Bronchus fibroblast of lung (primary cell): ENCODE data around the gene HCFC1R1. TPM values are rescaled to one million over a fixed set of nuclear protein-coding genes. Genes with fewer than 3 reads are reported as not detected.

Source experiments
- total RNA-seq: library from RNA; depleted of rRNA; stranded (reverse); fragments of >200 nt; gene quantifications from 2 replicates; pipeline ENCODE4 v1.2.3, GENCODE V29; 2015

HCFC1R1 gene
- total RNA-seq = 59.5 and 72.5 TPM in 2 replicates

GRCh38 chr16:3023669-3024478, at the start of gene HCFC1R1, which contains the start of gene THOC6:
TSS of gene HCFC1R1 (minus strand) at chr16:3023942. CDS start at chr16:3023941, 1 bp downstream.
TSS of gene THOC6 (plus strand) at chr16:3024035. CDS start at chr16:3024327, 292 bp downstream.

DNA sequence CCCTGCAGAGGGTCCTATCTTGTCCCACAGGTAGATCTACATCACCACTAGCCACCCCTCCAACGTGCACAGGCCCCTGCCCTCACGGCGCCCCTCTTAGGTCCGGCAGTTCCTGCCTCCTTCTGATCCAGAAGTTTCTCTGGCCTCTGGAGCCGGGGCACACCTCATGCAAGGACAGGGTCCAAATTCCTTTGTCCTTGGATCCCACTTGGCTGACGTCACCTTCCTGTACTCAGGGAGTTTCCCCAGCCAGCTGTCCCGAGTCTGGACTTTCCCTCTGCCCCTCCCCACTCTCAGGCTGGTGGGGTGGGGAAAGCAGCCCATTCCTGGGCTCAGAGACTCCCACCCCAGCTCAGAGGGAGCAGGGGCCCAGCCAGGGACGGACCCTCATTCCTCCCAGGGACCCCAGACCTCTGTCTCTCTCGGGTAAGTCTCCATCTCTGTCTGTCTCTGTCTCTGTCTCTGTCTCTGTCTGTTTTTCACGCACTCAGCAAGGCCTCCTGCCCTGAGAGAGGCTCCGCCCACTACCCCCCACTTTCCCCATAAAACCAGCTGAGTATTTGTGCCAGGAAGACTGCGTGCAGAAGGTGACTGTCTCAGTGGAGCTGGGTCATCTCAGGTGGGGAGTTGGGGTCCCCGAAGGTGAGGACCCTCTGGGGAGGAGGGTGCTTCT, 41.5 kb upstream of the HCFC1R1 start, which contains the start of gene IL32:
Gene IL32 (plus strand): TSS at position 572 of the 673 bp plus-strand sequence. CDS start 172 bp downstream, outside the sequence.

DNA sequence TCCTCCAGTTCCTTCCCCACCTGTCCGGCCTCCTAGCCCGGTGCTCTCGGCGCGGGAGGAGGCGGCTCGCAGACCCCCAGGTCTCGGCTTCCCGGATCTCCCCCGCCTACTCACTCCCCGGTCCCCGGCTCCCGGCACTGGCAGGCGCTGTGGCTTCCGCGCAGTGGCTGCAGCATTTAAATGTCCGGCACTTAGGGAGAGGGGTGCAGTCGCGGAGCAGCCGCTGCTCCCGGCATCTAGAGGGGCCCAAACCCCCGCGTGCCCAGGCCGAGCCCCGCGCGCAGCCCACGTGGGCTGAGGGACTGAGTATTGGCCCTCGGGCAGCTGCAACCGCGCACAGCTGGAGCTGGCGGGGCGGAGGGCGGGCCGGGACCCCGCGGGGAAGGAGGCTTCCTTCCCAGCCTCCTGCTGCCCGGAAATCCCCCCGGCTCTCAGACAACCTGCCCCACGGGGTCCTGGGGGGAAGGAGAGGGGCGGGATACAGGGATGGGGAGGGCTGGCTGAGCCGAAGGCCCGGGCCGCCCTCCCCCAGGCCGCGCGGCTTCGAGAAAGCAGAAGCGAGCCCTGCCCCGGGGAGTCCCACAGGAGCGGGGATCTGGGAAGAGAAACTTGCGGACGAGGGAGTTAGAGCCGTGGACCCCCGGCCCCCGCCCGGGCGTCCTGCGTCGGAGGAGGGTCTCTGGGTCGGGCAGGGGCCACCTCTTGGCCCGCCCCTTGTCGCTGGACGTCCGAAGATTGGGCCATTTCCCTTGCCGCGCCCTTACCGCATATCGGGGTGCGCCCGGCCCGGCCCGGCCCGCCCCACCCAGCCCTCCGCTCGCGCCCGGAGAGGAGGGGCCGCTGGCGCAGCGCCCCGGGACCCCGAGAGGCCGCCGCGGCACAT, 22.3 kb upstream of the HCFC1R1 start, which contains the start of gene MMP25:
Gene MMP25 (plus strand): TSS at position 804 of the 883 bp plus-strand sequence. CDS start 357 bp downstream, outside the sequence.

GRCh38 chr16:3036726-3037315, 13.1 kb upstream of the HCFC1R1 start, which contains the start of gene BICDL2:
TSS of gene BICDL2 (minus strand) at chr16:3036944. CDS start at chr16:3035496, 1,448 bp downstream.

DNA sequence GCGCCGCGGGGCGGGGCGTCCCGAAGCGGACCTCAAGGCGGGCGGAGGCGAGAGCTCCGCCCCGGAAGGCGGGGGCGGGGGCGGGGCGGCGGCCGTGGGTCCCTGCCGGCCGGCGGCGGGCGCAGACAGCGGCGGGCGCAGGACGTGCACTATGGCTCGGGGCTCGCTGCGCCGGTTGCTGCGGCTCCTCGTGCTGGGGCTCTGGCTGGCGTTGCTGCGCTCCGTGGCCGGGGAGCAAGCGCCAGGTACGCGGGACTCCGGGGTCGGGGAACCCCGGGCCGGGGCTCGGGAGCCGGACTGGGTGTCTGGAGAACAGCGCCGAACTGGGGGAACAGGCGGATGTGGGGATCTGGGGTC, 3.5 kb downstream of the HCFC1R1 start, which contains the start of gene TNFRSF12A:
Gene TNFRSF12A (plus strand): TSS at position 122 of the 357 bp plus-strand sequence. CDS start 30 bp downstream, at position 152.

DNA sequence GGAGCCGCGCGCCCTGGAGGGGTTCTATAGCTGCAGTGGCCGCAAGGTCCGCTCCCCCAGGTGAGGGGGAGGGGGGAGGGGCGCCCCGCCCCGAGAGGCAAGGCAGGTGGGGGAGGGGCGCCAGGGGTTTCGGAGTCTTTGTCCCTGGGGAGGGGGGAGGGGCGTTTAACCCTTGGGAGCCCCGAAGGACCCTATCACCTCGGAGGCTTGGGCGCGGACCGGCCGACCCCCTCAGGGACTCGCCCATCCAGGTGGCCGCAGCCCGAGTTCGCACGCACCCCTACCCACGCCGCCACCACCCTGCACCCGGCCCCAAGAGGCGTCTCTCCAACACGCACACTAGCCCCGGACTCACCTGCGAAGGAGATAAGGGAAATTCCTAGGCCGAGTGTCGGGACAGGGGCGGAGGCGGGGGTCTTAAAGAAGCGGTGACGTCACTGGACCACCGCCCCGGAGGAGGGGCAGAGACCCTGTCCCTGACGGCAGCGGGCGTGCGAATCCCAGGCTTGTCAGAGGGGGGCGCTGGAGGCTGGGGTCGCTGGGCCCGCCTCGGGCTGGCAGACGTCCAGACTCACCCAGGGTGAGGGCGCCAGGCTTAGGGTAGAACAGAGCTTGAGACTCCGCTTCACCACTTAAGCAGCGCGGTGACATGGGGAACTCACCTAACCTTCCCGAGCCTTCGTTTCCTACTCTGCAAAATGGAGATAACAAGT, 5.8 kb downstream of the HCFC1R1 start, which contains the start of gene CLDN6:
Gene CLDN6 (minus strand): TSS at position 390 of the 713 bp plus-strand sequence. CDS start 2,162 bp downstream, outside the sequence.

DNA sequence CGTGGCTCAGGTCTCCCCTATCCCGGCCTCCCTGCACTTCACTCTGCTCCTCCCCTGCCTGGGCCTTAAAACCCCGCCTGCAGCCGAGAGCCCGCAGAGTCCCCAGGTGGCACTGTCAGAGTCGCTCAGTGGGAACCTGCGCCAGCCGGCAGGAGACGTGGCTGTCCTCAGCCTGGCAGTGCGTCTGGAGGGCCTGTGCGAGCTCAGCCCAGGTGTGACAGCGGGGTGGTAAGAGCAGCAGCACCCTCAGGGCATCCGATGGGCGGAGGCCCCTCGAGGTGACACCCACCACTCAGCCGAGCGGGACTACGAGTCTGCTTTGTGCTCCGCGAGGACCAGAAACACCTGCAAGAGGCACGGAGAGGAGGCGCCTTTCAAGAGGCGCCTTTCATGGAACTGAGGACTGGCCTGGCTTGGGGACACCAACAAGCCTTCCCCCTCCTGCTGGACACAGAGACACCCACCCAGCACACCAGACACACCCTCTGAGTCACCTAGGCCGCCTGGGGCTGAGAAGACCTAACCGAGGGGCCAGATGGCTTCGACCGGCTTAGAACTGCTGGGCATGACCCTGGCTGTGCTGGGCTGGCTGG, 10.8 kb downstream of the HCFC1R1 start, which contains the start of gene CLDN9:
Gene CLDN9 (plus strand): TSS at position 96 of the 593 bp plus-strand sequence. CDS start 440 bp downstream, at position 536.

GRCh38 chr16:2980227-2981176, 43.2 kb downstream of the HCFC1R1 start, which contains the start of gene PKMYT1:
TSS of gene PKMYT1 (minus strand) at chr16:2980446. CDS start at chr16:2979657, 789 bp downstream.

Other genes with a start within 250 kb of the HCFC1R1 start
- gene ELOB, start 246.7 kb downstream of the HCFC1R1 start, total RNA-seq = 333 and 369 TPM in 2 replicates
- gene PRSS33, start 236.4 kb downstream of the HCFC1R1 start, total RNA-seq = not detected in 2 replicates
- not detected in 2 replicates for gene PRSS41, start 225.5 kb downstream of the HCFC1R1 start, total RNA-seq
- gene PRSS21, start 206.7 kb downstream of the HCFC1R1 start, total RNA-seq = not detected in 2 replicates
- 0.45 and 1.0 TPM in 2 replicates for gene ZG16B, start 193.6 kb downstream of the HCFC1R1 start, total RNA-seq
- not detected in 2 replicates for gene PRSS22, start 165.8 kb downstream of the HCFC1R1 start, total RNA-seq
- 72.8 and 91.0 TPM in 2 replicates for gene FLYWCH2, start 140.7 kb downstream of the HCFC1R1 start, total RNA-seq
- 34.6 and 35.1 TPM in 2 replicates for gene FLYWCH1, start 112.0 kb downstream of the HCFC1R1 start, total RNA-seq
- 0.15 TPM in 1 of 2 replicates, not detected in the other for gene KREMEN2, start 59.7 kb downstream of the HCFC1R1 start, total RNA-seq
- 19.6 and 24.9 TPM in 2 replicates for gene PAQR4, start 54.6 kb downstream of the HCFC1R1 start, total RNA-seq
- gene PKMYT1, start 43.5 kb downstream of the HCFC1R1 start, total RNA-seq = 47.6 and 51.1 TPM in 2 replicates
- not detected in 2 replicates for gene CLDN9, start 11.0 kb downstream of the HCFC1R1 start, total RNA-seq
- 0.15 and 0.17 TPM in 2 replicates for gene CLDN6, start 5.8 kb downstream of the HCFC1R1 start, total RNA-seq
- gene TNFRSF12A, start 3.6 kb downstream of the HCFC1R1 start, total RNA-seq = 376 and 378 TPM in 2 replicates
- gene THOC6, start 93 bp upstream of the HCFC1R1 start, total RNA-seq = 39.4 and 46.1 TPM in 2 replicates
- gene BICDL2, start 13.0 kb upstream of the HCFC1R1 start, total RNA-seq = not detected in 2 replicates
- under 0.01 TPM in 2 replicates for gene MMP25, start 22.6 kb upstream of the HCFC1R1 start, total RNA-seq
- 24.1 and 25.2 TPM in 2 replicates for gene IL32, start 41.7 kb upstream of the HCFC1R1 start, total RNA-seq
- not detected in 2 replicates for gene ZSCAN10, start 75.4 kb upstream of the HCFC1R1 start, total RNA-seq
- 13.8 and 14.6 TPM in 2 replicates for gene ZNF205, start 88.6 kb upstream of the HCFC1R1 start, total RNA-seq
- 4.2 TPM in 2 replicates for gene ZNF213, start 111.1 kb upstream of the HCFC1R1 start, total RNA-seq
- gene OR1F1, start 164.3 kb upstream of the HCFC1R1 start, total RNA-seq = not detected in 2 replicates
- gene ZNF200, start 211.2 kb upstream of the HCFC1R1 start, total RNA-seq = 3.4 and 4.0 TPM in 2 replicates
- not detected in 2 replicates for gene MEFV, start 232.7 kb upstream of the HCFC1R1 start, total RNA-seq